ENCODE results near the gene TNFAIP2.

Gene TNFAIP2

GRCh38 chr14:103122947-103123633, at the start of gene TNFAIP2:
Gene TNFAIP2, plus strand, starts transcription at chr14:103123461. Its CDS starts 2,997 bp downstream, at chr14:103126458.
- peaks cover 32% of the 10 kb centered on the region for H3K27me3 Mint-ChIP-seq (ENCODE audit: low read depth)
- H3K4me1 Mint-ChIP-seq (ENCODE audit: low read depth) = peaks cover 2% of the 10 kb centered on the region
- H3K36me3 Mint-ChIP-seq (ENCODE audit: low read depth) = no peaks in the 10 kb centered on the region
- no peak within 1 kb of the TSS for H3K27ac Mint-ChIP-seq
- peak within 1 kb of the TSS; percentile 10 for H3K4me3 Mint-ChIP-seq
- no peaks in the 10 kb centered on the region for H3K9me3 Mint-ChIP-seq

- Mint-ChIP-seq H3K4me1 (ENCODE audit: low read depth) (no peaks in the 10 kb centered on the region), H3K27ac (no peak overlapping the region), H3K4me3 (no peak overlapping the region), H3K9me3 (no peaks in the 10 kb centered on the region), H3K36me3 (ENCODE audit: low read depth) (no peaks in the 10 kb centered on the region), H3K27me3 (ENCODE audit: low read depth) (peaks cover 5% of the 10 kb centered on the region)
Observed at GRCh38 chr14:103073876-103074728, 49.2 kb upstream of the TNFAIP2 start.

DNA sequence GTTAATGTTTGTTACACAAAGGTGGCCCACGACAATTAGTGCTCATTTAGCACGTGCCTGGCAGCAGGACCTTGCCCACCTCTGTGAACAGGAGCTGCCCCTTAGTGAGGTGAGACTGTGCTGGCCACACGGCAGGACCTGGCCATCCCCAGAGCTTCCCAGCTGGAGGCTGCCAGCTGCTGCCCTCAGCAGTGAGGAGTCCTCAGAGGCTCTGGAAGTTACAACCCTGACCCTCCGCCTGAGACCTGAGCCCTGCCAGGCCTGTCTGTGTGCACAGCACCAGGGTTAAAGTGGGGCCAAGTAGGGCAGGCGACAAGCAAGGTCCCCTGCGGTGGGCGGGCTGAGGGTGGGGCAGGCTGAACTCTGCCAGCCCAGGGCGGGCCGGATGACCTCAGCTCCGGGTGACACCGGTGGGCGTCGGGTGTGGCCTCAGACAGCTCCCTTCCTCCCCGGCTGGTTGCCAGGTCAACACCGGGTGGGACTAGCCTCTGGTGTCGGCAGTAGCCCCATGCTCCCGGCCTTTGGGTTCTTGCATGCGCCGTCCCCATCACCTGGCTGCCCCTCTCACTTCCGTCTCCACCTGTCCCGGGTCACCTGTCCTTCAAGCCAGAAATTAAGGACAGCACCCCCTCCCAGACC, 48.4 kb upstream of the TNFAIP2 start:
- no peaks in the 10 kb centered on the region for H3K36me3 Mint-ChIP-seq (ENCODE audit: low read depth)
- H3K9me3 Mint-ChIP-seq = no peaks in the 10 kb centered on the region
- no peak overlapping the region for H3K27ac Mint-ChIP-seq
- H3K4me1 Mint-ChIP-seq (ENCODE audit: low read depth) = no peaks in the 10 kb centered on the region
- H3K4me3 Mint-ChIP-seq = no peak overlapping the region
- peaks cover 5% of the 10 kb centered on the region for H3K27me3 Mint-ChIP-seq (ENCODE audit: low read depth)

GRCh38 chr14:103078420-103078749, 44.9 kb upstream of the TNFAIP2 start:
- H3K27me3 Mint-ChIP-seq (ENCODE audit: low read depth) = peaks cover 5% of the 10 kb centered on the region
- H3K4me3 Mint-ChIP-seq = no peak overlapping the region
- H3K4me1 Mint-ChIP-seq (ENCODE audit: low read depth) = no peaks in the 10 kb centered on the region
- no peak overlapping the region for H3K27ac Mint-ChIP-seq
- no peaks in the 10 kb centered on the region for H3K9me3 Mint-ChIP-seq
- no peaks in the 10 kb centered on the region for H3K36me3 Mint-ChIP-seq (ENCODE audit: low read depth)

DNA sequence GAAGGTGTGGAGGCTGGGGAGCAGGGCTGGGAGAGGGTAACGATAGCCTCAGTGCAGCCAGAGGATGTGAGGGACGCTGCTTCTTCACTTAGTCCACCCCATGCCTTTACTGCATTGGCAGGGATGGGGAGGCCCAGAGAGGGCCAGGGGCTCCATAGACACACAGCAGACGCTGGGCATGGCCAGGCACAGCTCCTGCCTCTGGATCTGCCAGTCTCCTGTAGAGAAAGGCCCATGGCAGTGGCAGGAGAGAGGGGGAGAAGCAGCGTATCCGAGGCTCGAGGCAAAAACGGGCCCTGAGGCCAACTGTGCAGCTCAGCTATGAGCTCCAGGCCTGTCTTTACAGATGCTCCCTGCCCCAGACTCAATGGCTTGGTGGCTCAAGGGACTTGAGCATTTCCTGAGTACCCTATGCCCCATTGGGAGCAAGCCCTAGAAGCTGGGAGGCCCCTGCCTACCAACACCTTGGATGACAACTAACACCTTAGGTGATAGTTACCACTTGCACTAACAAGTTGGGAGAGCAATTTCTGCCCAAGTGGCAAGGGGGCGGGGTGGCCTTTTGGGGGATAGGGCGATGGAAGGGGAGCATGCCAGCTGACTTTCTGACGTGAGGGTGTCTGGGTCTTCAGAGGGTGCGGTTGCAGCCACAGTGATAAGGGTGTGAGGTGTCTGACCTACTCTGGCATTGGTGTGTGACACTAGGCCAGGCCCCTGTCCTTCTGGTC, 44.2 kb upstream of the TNFAIP2 start:
- Mint-ChIP-seq H3K27me3 (ENCODE audit: low read depth) (peaks cover 5% of the 10 kb centered on the region), H3K4me3 (no peak overlapping the region), H3K36me3 (ENCODE audit: low read depth) (no peaks in the 10 kb centered on the region), H3K9me3 (no peaks in the 10 kb centered on the region), H3K27ac (no peak overlapping the region), H3K4me1 (ENCODE audit: low read depth) (no peaks in the 10 kb centered on the region)

DNA sequence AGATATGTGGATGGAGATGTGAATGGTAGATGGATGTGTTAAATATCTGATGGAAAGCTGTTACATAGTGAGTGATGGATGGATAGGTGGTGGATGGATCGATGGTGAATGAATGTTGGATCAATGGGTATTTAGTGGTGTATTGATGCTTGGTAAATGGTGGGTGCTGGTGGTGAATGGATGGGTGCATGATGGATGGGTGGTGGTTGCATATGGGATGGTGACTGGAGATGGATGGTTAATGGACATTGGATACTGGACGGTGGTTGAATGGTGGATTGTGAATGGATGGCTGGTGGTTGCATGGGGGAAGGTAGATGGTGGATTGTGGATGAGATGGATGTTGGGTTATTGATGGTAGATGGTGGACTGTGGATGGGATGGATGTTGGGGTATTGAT, 41.3 kb upstream of the TNFAIP2 start:
- Mint-ChIP-seq H3K27me3 (ENCODE audit: low read depth) (peaks cover 4% of the 10 kb centered on the region), H3K36me3 (ENCODE audit: low read depth) (no peaks in the 10 kb centered on the region), H3K9me3 (no peaks in the 10 kb centered on the region), H3K27ac (no peak overlapping the region), H3K4me1 (ENCODE audit: low read depth) (no peaks in the 10 kb centered on the region), H3K4me3 (no peak overlapping the region)

GRCh38 chr14:103084021-103084919, 39.0 kb upstream of the TNFAIP2 start, which contains the start of gene LBHD2:
Gene LBHD2, plus strand, starts transcription at chr14:103084210. Its CDS starts 1,803 bp downstream, at chr14:103086013.
- H3K4me1 Mint-ChIP-seq (ENCODE audit: low read depth) = no peaks in the 10 kb centered on the region
- no peak within 1 kb of the TSS for H3K27ac Mint-ChIP-seq
- H3K9me3 Mint-ChIP-seq = no peaks in the 10 kb centered on the region
- H3K4me3 Mint-ChIP-seq = no peak within 1 kb of the TSS
- H3K36me3 Mint-ChIP-seq (ENCODE audit: low read depth) = no peaks in the 10 kb centered on the region
- peaks cover 4% of the 10 kb centered on the region for H3K27me3 Mint-ChIP-seq (ENCODE audit: low read depth)

DNA sequence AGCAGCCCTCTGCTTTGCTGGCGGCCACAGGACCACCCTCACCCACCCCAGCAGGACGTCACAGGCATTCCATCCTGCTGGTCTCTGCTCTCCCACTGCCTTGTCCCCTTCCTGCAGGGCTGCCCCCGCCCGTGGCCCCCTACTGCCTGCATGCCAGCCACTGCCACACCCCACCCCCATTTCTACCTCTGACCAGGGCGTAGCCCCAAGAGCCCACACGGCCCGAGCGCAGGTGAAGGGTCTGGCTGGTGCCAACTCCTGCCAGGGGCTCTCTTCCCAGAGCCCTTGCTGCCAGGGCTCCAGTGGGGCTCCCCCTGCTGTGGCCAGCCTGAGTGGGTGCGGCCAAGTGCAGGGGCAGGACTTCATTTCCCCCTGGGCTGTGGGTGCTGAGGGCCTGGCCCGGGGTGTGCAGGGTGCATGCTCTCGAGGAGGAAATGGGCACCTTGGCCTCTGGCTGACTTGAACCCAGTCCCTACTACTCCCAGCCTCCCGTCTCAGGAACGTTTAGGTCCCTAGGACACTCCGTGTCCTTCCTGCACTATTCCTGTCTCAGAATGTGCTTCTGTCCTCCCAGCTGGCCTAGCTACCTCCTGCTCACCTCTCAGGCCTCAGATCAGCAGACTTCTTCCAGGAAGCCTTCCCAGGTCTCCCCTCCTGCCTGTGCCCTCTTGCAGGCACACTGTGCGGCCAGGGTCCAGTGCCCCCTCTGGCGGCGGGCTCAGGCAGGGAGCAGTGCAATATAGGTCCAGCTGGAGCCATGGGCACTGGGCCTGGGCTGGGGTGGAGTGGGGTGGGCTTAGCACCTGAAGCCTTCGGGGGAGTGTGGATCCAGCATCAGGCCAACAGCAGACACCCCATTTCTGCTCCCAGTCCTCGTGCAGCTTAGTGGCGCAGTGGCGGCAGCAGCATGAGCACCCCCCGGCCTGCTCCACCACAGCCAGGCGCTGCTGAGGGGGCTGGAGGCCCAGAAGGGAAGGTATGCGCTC, 37.9 kb upstream of the TNFAIP2 start:
- no peaks in the 10 kb centered on the region for H3K36me3 Mint-ChIP-seq (ENCODE audit: low read depth)
- no peak overlapping the region for H3K4me3 Mint-ChIP-seq
- no peaks in the 10 kb centered on the region for H3K4me1 Mint-ChIP-seq (ENCODE audit: low read depth)
- H3K9me3 Mint-ChIP-seq = no peaks in the 10 kb centered on the region
- H3K27me3 Mint-ChIP-seq (ENCODE audit: low read depth) = peaks cover 4% of the 10 kb centered on the region
- no peak overlapping the region for H3K27ac Mint-ChIP-seq

DNA sequence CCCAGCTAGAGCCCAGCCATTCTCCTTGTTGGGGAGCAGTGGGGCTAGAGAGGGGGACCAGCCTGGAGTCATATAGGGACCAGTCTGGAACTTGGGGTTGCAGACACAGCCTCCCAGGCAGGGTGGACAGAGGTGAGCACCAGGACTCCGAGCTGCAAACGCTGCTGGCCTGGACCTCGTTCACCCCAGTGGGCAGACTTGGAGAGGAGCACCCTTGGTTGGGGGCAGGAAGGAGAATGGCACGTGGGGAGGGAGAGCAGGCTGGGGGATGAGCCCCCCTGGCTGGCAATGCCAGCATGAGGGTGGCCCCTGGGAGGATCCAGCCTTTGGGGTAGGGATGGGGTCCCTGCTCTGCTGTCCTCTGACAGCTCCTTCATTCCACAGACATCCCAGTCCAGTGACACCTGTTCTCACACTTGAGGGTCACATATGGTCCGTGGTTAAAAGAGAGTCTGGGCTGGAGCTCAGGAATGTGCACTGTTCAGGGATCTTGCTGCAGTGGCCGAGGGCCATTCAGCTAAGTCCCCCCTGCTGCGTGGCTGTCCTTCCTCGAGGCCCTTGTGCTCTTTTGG, 36.4 kb upstream of the TNFAIP2 start:
- Mint-ChIP-seq H3K9me3 (no peaks in the 10 kb centered on the region), H3K36me3 (ENCODE audit: low read depth) (no peaks in the 10 kb centered on the region), H3K27ac (no peak overlapping the region), H3K27me3 (ENCODE audit: low read depth) (peaks cover 7% of the 10 kb centered on the region), H3K4me3 (no peak overlapping the region), H3K4me1 (ENCODE audit: low read depth) (no peaks in the 10 kb centered on the region)

DNA sequence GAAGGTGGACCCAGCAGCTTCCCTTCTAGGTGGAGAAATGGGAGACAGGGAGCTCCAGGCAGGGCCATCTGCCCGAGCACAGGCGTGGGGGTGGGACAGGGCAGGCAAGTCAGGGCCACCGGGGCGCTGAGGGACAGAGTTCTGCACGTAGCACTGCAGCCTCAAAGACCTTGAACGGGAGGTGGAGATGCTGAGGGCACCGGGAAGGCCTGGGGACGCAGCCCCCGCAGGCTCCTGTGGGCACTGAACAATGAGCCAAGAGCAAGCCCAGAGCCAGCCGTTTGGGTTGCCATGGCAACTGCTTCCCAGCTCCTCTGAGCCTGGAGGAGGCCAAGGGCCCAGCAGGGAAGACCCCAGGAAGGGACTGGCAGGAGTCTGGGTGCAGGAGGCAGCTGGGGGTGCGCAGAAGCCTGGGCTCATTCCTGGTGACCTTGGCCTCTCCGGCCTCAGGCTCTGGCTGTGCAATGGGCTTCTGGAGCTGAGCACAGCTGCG, 35.9 kb upstream of the TNFAIP2 start:
- no peaks in the 10 kb centered on the region for H3K9me3 Mint-ChIP-seq
- H3K27ac Mint-ChIP-seq = no peak overlapping the region
- H3K4me3 Mint-ChIP-seq = no peak overlapping the region
- H3K4me1 Mint-ChIP-seq (ENCODE audit: low read depth) = no peaks in the 10 kb centered on the region
- H3K36me3 Mint-ChIP-seq (ENCODE audit: low read depth) = no peaks in the 10 kb centered on the region
- H3K27me3 Mint-ChIP-seq (ENCODE audit: low read depth) = peaks cover 7% of the 10 kb centered on the region

DNA sequence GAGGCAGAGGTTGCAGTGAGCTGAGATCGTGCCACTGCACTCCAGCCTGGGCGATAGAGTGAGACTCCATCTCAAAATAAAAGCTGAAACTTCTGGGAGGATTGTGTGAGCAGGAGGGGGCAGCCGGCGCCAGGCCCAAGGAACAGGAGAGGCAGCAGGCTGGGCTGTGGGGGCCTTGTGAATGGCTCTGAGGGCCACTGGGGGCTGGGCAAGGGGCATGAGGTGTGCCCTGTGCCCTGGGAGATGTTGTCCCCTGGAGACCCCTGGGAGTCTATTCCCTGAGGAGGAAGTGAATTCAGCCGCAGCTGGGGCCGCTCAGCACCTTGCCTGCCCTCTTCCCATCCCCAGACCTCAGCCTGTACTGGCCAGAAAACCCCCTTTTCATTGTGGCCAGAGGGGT, 34.3 kb upstream of the TNFAIP2 start:
- no peaks in the 10 kb centered on the region for H3K4me1 Mint-ChIP-seq (ENCODE audit: low read depth)
- no peak overlapping the region for H3K27ac Mint-ChIP-seq
- H3K4me3 Mint-ChIP-seq = no peak overlapping the region
- H3K36me3 Mint-ChIP-seq (ENCODE audit: low read depth) = no peaks in the 10 kb centered on the region
- peaks cover 7% of the 10 kb centered on the region for H3K27me3 Mint-ChIP-seq (ENCODE audit: low read depth)
- H3K9me3 Mint-ChIP-seq = no peaks in the 10 kb centered on the region

Measured in T-helper 1 cell treated with Interleukin-12 subunit alpha and Interleukin-12 subunit beta and Interleukin-4 antibody, amounts not matched to agents 30 μg/mL and 1 μg/mL, for 36 hours (primary cell).